HepG2 (cell line): ENCODE measurements around the gene ZBTB17. TPM values are rescaled to one million over a fixed set of nuclear protein-coding genes. Genes with fewer than 3 reads are reported as not detected.

Source experiments
- ARNTL ChIP-seq: sonication (generic); formaldehyde crosslinking; IDR thresholded peaks from 2 replicates; pipeline ENCODE4 v1.4.0; 2020; ENCODE audit warnings: mild to moderate bottlenecking, missing genetic modification reagents
- ASH2L ChIP-seq: fragments of 300-600, 200-600 bp; sonication (generic); IDR thresholded peaks from 2 replicates; pipeline ENCODE4 v1.7.0; 2017; ENCODE audit warnings: low read depth, mild to moderate bottlenecking, moderate library complexity, mixed read lengths, low read length; ENCODE audit not compliant: insufficient read length
- EEA1 ChIP-seq: sonication (generic); formaldehyde crosslinking; IDR thresholded peaks from 2 replicates; pipeline ENCODE4 v1.5.1; 2020; ENCODE audit warnings: mild to moderate bottlenecking, missing genetic modification reagents, borderline replicate concordance
- ELF3 ChIP-seq: IDR thresholded peaks from 2 replicates; pipeline ENCODE4 v1.6.1; 2016; ENCODE audit warnings: missing genetic modification reagents, missing compliant biosample characterization
- HNRNPUL1 ChIP-seq: fragments of 200-400 bp; formaldehyde crosslinking; IDR thresholded peaks from 2 replicates; pipeline ENCODE4 v1.6.1; 2017; ENCODE audit warnings: low read depth, mild to moderate bottlenecking, low read length, moderate library complexity
- PCBP2 ChIP-seq: fragments of 200-400 bp; formaldehyde crosslinking; optimal IDR thresholded peaks from 2 replicates; pipeline ENCODE3; 2018; ENCODE audit warnings: low read length, low read depth; ENCODE audit not compliant: poor library complexity, severe bottlenecking
- SETDB1 ChIP-seq: sonication (generic); formaldehyde crosslinking; IDR thresholded peaks from 2 replicates; pipeline ENCODE4 v1.5.1; 2020; ENCODE audit warnings: missing genetic modification reagents, mild to moderate bottlenecking, borderline replicate concordance
- SNAI1 ChIP-seq: sonication (generic); formaldehyde crosslinking; IDR thresholded peaks from 2 replicates; pipeline ENCODE4 v1.5.0; 2020; ENCODE audit warnings: mild to moderate bottlenecking, missing genetic modification reagents, borderline replicate concordance
- TAF15 ChIP-seq: fragments of 200-400 bp; formaldehyde crosslinking; IDR thresholded peaks from one replicate; pipeline ENCODE4 v1.6.1; 2018; ENCODE audit warnings: mild to moderate bottlenecking, low read depth, low read length; ENCODE audit not compliant: poor library complexity, severe bottlenecking
- ZBTB3 ChIP-seq: sonication (generic); formaldehyde crosslinking; IDR thresholded peaks from 2 replicates; pipeline ENCODE4 v1.4.0; 2020; ENCODE audit warnings: low read depth, mild to moderate bottlenecking, moderate library complexity, missing genetic modification reagents, borderline replicate concordance
- ZNF20 ChIP-seq: sonication (generic); formaldehyde crosslinking; IDR thresholded peaks from 2 replicates; pipeline ENCODE4 v1.4.0; 2020; ENCODE audit warnings: mild to moderate bottlenecking, moderate library complexity, missing genetic modification reagents
- ZNF331 ChIP-seq: sonication (generic); formaldehyde crosslinking; IDR thresholded peaks from 2 replicates; pipeline ENCODE4 v1.4.0; 2020; ENCODE audit warnings: missing genetic modification reagents
- polyA plus RNA-seq, 8 experiments: library from polyadenylated mRNA; depleted of rRNA in 3 of 8; stranded (reverse) in 7 of 8; unstranded in 1 of 8; fragments of >200 nt; fragmentation: Illumina TruSeq in 4 of 8; extraction: Trizol in 4 of 8; gene quantifications; 2 replicates each; pipeline versions ENCODE4 v1.2.1 to v1.2.3, GENCODE V29; 2011 to 2016; ENCODE audit warnings: low read depth in 4 of 8, missing spikeins in 1 of 8, mixed read lengths in 1 of 8; ENCODE audit not compliant: insufficient read depth in 1 of 8
- total RNA-seq, 5 experiments: library from RNA; depleted of rRNA; stranded (reverse); fragments of >200 nt; fragmentation: Illumina TruSeq; extraction: Trizol; gene quantifications; 2 replicates each; pipeline ENCODE4 v1.2.3, GENCODE V29; 2016; ENCODE audit warnings: low read depth in 1 of 5
- TF ChIP-seq, protein P1 (sequence below): sonication (generic); formaldehyde crosslinking; IDR thresholded peaks from 2 replicates; pipeline ENCODE4 v1.5.1; 2020; ENCODE audit warnings: mild to moderate bottlenecking, moderate library complexity, missing genetic modification reagents
- TF ChIP-seq, protein P2 (sequence below): sonication (generic); formaldehyde crosslinking; IDR thresholded peaks from 2 replicates; pipeline ENCODE4 v1.5.0; 2020; ENCODE audit warnings: mild to moderate bottlenecking, missing genetic modification reagents, moderate library complexity
- TF ChIP-seq, protein P3 (sequence below): sonication (generic); formaldehyde crosslinking; IDR thresholded peaks from 2 replicates; pipeline ENCODE4 v1.4.0; 2020; ENCODE audit warnings: mild to moderate bottlenecking, low read depth, missing genetic modification reagents
- TF ChIP-seq, protein P4 (sequence below): sonication (generic); formaldehyde crosslinking; IDR thresholded peaks from 2 replicates; pipeline ENCODE4 v1.4.0; 2020; ENCODE audit warnings: missing genetic modification reagents, borderline replicate concordance

ZBTB17 gene
- total and polyA plus RNA-seq, 2 of the 13 experiments (the other 11 are each of a cell fraction or from before 2014, with no cell fraction given), result 16.7 to 17.0 TPM

DNA sequence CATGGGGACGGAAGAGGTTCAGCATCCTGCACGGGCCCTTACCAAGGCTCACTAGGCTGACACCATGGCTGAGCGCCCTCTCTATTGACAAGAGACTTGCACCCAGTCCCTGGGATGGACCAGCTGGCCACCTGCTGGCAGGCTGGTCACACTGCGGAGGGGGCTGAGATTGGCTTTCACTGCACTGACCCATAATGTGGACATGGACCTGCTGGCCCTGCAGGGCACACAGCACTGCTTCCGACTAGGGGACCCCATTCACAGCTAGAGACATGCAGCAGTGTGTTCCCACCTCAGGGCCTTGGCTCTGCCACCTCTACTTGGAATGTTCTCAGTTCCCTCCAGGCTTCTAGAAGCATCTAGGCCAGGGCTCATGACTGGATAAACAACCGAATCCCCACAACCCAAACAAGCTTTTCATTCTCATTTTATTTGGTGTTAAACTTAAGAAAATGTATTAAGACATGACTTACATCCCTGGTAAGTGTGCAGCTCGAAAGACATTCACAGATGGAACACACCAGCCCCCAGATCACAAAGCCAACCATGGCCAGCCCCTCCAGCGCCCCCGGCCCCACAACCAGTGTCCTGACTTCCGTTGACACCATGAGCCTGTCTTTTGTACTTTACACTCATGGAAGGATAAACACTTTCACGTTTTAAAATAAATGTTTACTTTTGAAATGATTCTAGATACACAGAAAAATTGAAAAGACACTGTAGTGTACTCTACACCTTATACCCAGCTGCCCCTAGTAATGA is 18.9 kb upstream of the ZBTB17 start (continued):
- TF ChIP-seq EEA1 (CRISPR knock-in tag), result no peak
- TF ChIP-seq SETDB1, result no peak
- TF ChIP-seq, protein P1, sequence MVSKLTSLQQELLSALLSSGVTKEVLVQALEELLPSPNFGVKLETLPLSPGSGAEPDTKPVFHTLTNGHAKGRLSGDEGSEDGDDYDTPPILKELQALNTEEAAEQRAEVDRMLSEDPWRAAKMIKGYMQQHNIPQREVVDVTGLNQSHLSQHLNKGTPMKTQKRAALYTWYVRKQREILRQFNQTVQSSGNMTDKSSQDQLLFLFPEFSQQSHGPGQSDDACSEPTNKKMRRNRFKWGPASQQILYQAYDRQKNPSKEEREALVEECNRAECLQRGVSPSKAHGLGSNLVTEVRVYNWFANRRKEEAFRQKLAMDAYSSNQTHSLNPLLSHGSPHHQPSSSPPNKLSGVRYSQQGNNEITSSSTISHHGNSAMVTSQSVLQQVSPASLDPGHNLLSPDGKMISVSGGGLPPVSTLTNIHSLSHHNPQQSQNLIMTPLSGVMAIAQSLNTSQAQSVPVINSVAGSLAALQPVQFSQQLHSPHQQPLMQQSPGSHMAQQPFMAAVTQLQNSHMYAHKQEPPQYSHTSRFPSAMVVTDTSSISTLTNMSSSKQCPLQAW (CRISPR knock-in tag), result 0 out of 2 replicates have a peak, but pooled peaks have one; percentile 64
- peak; percentile 69; the same call in 1 of the 2 replicates for TF ChIP-seq ZBTB3
- no peak for TF ChIP-seq PCBP2
- no peak for TF ChIP-seq ARNTL (CRISPR knock-in tag)
- TF ChIP-seq ELF3 (CRISPR knock-in tag), result peak; percentile 44; the same call in 1 of the 2 replicates
- TF ChIP-seq, protein P2, sequence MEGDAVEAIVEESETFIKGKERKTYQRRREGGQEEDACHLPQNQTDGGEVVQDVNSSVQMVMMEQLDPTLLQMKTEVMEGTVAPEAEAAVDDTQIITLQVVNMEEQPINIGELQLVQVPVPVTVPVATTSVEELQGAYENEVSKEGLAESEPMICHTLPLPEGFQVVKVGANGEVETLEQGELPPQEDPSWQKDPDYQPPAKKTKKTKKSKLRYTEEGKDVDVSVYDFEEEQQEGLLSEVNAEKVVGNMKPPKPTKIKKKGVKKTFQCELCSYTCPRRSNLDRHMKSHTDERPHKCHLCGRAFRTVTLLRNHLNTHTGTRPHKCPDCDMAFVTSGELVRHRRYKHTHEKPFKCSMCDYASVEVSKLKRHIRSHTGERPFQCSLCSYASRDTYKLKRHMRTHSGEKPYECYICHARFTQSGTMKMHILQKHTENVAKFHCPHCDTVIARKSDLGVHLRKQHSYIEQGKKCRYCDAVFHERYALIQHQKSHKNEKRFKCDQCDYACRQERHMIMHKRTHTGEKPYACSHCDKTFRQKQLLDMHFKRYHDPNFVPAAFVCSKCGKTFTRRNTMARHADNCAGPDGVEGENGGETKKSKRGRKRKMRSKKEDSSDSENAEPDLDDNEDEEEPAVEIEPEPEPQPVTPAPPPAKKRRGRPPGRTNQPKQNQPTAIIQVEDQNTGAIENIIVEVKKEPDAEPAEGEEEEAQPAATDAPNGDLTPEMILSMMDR, result peak; percentile 95
- no peak for TF ChIP-seq SNAI1 (CRISPR knock-in tag)
- TF ChIP-seq, protein P3, sequence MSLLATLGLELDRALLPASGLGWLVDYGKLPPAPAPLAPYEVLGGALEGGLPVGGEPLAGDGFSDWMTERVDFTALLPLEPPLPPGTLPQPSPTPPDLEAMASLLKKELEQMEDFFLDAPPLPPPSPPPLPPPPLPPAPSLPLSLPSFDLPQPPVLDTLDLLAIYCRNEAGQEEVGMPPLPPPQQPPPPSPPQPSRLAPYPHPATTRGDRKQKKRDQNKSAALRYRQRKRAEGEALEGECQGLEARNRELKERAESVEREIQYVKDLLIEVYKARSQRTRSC (CRISPR knock-in tag), result no peak
- no peak for TF ChIP-seq ASH2L
- TF ChIP-seq, protein P4, sequence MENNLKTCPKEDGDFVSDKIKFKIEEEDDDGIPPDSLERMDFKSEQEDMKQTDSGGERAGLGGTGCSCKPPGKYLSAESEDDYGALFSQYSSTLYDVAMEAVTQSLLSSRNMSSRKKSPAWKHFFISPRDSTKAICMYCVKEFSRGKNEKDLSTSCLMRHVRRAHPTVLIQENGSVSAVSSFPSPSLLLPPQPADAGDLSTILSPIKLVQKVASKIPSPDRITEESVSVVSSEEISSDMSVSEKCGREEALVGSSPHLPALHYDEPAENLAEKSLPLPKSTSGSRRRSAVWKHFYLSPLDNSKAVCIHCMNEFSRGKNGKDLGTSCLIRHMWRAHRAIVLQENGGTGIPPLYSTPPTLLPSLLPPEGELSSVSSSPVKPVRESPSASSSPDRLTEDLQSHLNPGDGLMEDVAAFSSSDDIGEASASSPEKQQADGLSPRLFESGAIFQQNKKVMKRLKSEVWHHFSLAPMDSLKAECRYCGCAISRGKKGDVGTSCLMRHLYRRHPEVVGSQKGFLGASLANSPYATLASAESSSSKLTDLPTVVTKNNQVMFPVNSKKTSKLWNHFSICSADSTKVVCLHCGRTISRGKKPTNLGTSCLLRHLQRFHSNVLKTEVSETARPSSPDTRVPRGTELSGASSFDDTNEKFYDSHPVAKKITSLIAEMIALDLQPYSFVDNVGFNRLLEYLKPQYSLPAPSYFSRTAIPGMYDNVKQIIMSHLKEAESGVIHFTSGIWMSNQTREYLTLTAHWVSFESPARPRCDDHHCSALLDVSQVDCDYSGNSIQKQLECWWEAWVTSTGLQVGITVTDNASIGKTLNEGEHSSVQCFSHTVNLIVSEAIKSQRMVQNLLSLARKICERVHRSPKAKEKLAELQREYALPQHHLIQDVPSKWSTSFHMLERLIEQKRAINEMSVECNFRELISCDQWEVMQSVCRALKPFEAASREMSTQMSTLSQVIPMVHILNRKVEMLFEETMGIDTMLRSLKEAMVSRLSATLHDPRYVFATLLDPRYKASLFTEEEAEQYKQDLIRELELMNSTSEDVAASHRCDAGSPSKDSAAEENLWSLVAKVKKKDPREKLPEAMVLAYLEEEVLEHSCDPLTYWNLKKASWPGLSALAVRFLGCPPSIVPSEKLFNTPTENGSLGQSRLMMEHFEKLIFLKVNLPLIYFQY, result peak; percentile 53; the same call in 1 of the 2 replicates
- no peak for TF ChIP-seq ZNF20 (CRISPR knock-in tag)
- no peak for TF ChIP-seq TAF15
- no peak for TF ChIP-seq HNRNPUL1
- TF ChIP-seq ZNF331, result peak; percentile 48; the same call in 1 of the 2 replicates
